Large intestine (tissue), 3 donors: Measurements from ENCODE around the gene CEMP1. TPM values are rescaled to one million over a fixed set of nuclear protein-coding genes. Genes with fewer than 3 reads are reported as not detected.
A peak's percentile ranks its signal among the peaks of the same experiment; 100 is the strongest.

Experiments used
- DNase-seq, 2 donors: peaks; one replicate each; pipeline versions ENCODE4 v3.0.0 to v3.0.0-alpha.2; 2013
- H3K27ac ChIP-seq: one replicate; pipeline ENCODE4 v1.5.1; 2013; ENCODE audit warnings: low read length
- H3K27me3 ChIP-seq: 2 replicates; pipeline ENCODE4 v1.6.1; 2013; ENCODE audit warnings: low read length; ENCODE audit not compliant: control insufficient read depth, insufficient read depth
- H3K36me3 ChIP-seq: 2 replicates; pipeline ENCODE4 v1.6.1; 2013; ENCODE audit warnings: low read length; ENCODE audit not compliant: control insufficient read depth, insufficient read depth
- H3K4me1 ChIP-seq: one replicate; pipeline ENCODE4 v1.6.1; 2013; ENCODE audit warnings: low read length; ENCODE audit not compliant: control insufficient read depth, insufficient read depth
- H3K4me3 ChIP-seq: one replicate; pipeline ENCODE4 v1.5.1; 2013; ENCODE audit warnings: low read length
- H3K9me3 ChIP-seq: one replicate; pipeline ENCODE4 v1.6.1; 2013; ENCODE audit warnings: mild to moderate bottlenecking, low read depth, low read length, moderate library complexity; ENCODE audit not compliant: control insufficient read depth
- WGBS: methylation state at CpG from one replicate; pipeline ENCODE4 v1.1.5; 2013; ENCODE audit warnings: low lambda C conversion rate; ENCODE audit not compliant: insufficient coverage; 5-methylcytosine and 5-hydroxymethylcytosine counted together
- polyA plus RNA-seq: library from polyadenylated mRNA; unstranded; fragments of 120-200 nt; gene quantifications from one replicate; pipeline ENCODE4 v1.2.1, GENCODE V29; 2013

CEMP1 gene
- polyA plus RNA-seq, 1 donor: 16.8 TPM

DNA sequence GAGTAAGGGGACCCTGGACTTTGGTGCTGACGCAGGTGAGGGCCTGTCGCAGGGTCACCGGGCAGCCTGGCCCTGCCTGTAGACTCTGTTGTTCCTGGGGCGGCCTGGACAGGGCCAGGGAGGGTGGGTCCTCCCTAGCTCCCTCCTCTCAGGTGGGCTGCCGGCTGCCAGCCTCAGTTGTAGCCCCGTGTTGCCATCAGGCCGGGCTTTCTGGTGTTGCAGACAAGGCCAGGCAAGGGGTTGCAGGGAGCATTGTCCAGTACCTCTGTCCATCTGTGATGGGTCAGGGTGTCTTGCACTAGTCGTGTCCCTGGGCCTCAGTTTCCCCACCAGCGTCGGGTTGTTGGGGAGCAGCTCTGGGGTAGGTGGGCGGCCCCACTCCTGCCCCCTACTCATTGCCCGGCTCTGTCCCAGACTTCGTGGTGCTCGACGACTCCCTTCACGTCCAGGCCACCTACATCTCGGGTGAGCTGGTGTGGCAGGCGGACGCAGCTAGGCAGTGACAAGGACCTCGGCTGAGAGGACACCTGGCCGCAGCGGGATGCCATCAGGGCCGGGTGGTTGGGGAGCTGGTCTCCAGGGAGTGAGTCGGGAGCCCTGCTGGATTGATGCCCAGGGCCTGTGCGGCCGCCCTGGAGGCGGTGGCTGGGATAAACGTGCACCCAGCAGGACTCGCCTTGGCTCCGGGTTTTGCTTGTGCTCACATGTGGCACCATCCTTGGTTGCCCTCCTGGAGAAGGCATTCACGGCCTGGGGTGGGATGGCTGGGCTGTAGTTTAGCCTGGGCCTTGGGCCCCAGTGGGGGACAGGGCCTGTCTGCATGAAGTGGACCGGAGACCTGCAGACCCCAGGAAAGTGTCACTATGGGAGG is 1.9 kb downstream of the CEMP1 start:
- WGBS: no CpG with 5 or more reads among the region's 32 CpGs
- H3K36me3 ChIP-seq: peaks cover 44% of the 10 kb centered on the region
- DNase-seq: no peak

DNA sequence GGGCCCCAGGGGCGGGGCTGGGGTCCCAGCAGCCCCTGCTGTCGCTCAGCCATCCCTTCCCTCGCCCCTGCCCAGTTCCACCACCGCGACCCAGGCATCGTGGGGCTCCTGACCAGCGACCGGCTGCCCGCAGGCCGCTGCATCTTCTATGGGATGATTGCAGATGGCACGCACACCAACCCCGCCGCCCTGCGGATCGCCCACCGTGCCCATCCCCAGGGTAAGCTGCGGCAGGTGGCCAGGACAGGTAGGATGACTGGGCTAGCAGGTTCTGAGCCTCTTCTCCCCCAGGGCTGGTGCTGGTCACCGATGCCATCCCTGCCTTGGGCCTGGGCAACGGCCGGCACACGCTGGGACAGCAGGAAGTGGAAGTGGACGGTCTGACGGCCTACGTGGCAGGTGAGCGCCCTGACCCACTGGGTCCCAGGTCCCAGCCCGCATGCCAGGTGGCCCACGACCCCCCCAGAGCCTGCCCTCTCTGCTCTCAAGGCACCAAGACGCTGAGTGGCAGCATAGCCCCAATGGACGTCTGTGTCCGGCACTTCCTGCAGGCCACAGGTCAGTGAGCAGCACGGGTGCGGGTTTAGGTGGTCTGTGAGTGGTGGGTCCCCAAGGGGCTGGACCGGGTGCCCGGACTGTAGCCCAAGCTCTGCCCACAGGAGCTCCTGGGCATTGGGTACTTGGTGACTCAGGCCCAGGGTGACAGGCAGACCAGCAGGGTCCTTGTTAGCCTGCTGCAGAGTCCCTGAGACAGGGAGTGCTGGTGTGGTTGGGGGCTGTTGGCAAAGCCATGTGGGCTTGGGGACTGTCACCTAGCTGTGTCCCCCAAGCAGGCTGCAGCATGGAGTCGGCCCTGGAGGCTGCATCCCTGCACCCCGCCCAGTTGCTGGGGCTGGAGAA is 2.8 kb downstream of the CEMP1 start:
- no peak overlapping the region for H3K27ac ChIP-seq
- H3K27me3 ChIP-seq: no peaks in the 10 kb centered on the region
- WGBS: no CpG with 5 or more reads among the region's 36 CpGs
- no peak for DNase-seq
- peaks cover 46% of the 10 kb centered on the region for H3K4me1 ChIP-seq
- H3K4me3 ChIP-seq: no peak overlapping the region
- H3K9me3 ChIP-seq: no peaks in the 10 kb centered on the region
- peaks cover 46% of the 10 kb centered on the region for H3K36me3 ChIP-seq

More for the DNA sequence above, 1.9 kb downstream of the CEMP1 start:
- Histone ChIP-seq H3K27ac (no peak overlapping the region), H3K9me3 (no peaks in the 10 kb centered on the region), H3K4me3 (no peak overlapping the region), H3K27me3 (no peaks in the 10 kb centered on the region), H3K4me1 (peaks cover 38% of the 10 kb centered on the region)

DNA sequence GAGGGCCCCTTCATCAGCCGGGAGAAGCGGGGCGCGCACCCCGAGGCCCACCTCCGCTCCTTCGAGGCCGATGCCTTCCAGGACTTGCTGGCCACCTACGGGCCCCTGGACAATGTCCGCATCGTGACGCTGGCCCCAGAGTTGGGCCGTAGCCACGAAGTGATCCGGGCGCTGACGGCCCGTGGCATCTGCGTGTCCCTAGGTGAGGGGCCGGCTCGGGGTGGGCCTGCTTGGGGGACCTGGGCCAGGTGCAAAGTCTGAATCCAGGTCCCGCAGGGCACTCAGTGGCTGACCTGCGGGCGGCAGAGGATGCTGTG is 3.5 kb downstream of the CEMP1 start:
- Histone ChIP-seq H3K36me3 (peaks cover 51% of the 10 kb centered on the region), H3K9me3 (no peaks in the 10 kb centered on the region), H3K4me1 (peaks cover 52% of the 10 kb centered on the region), H3K27me3 (no peaks in the 10 kb centered on the region), H3K4me3 (no peak overlapping the region), H3K27ac (no peak overlapping the region)
- no peak for DNase-seq
- no CpG with 5 or more reads among the region's 24 CpGs for WGBS

DNA sequence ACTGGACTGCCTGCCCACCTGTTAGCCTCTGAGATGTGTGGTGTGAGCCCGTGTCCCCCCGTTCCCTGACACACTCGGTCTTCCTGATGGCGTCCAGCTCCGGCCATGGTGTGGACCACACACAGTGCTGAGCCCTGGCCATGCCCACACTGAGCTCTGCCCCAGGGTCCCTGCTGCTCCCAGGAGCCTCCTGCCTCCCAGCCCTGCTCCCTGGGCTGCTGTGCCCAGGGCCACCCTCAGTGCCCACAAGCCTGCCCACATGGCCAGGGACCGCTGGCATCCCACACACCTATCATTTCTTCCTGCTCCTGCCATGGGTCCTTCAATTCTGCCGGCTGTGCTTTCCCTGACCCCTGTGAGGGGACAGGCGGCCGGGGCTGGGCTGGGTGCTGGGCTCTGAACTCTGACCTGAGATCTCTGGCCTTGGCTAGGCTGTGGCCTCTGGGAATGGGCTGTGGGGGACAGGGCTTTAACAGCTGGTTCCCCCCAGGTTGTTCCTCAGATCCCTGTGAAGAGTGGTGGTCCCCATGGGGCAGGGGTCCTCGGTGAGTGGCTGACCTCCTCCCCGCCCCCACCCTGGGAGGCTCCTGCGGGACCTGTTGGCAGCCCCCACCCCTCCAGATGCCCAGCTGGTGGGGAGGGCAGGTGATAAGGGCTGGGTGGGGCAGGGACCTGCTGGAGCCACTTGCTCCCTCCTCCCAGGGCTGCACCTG is 4.0 kb downstream of the CEMP1 start:
- H3K27ac ChIP-seq: no peak overlapping the region
- H3K4me3 ChIP-seq: no peak overlapping the region
- no peaks in the 10 kb centered on the region for H3K27me3 ChIP-seq
- peaks cover 53% of the 10 kb centered on the region for H3K4me1 ChIP-seq
- H3K9me3 ChIP-seq: no peaks in the 10 kb centered on the region
- no peak for DNase-seq
- no CpG with 5 or more reads among the region's 12 CpGs for WGBS
- H3K36me3 ChIP-seq: peaks cover 52% of the 10 kb centered on the region

DNA sequence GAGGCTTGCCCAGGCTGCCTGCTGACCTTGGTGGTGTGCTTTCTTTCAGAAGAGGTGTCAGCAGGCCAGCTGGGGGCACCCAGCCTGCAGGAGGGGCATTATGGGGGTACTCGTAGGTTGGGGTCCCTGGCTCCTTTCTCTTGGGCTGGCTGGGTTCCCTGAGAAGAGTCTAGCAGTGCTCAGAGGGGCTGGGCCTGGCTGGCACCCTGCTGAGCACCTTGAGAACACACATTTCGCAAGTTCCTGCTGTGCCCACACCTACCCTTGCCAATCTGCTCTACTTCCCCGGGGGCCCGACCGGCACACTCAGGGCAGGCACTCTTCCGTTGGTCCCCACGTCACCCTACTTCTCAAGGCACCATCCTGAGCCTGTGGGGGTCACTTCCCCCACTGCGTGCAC is 5.1 kb downstream of the CEMP1 start:
- H3K9me3 ChIP-seq: no peaks in the 10 kb centered on the region
- no CpG with 5 or more reads among the region's 8 CpGs for WGBS
- peaks cover 54% of the 10 kb centered on the region for H3K4me1 ChIP-seq
- H3K4me3 ChIP-seq: no peak overlapping the region
- H3K27ac ChIP-seq: peak overlapping the region; percentile 25
- DNase-seq: no peak
- no peaks in the 10 kb centered on the region for H3K27me3 ChIP-seq
- peaks cover 55% of the 10 kb centered on the region for H3K36me3 ChIP-seq

DNA sequence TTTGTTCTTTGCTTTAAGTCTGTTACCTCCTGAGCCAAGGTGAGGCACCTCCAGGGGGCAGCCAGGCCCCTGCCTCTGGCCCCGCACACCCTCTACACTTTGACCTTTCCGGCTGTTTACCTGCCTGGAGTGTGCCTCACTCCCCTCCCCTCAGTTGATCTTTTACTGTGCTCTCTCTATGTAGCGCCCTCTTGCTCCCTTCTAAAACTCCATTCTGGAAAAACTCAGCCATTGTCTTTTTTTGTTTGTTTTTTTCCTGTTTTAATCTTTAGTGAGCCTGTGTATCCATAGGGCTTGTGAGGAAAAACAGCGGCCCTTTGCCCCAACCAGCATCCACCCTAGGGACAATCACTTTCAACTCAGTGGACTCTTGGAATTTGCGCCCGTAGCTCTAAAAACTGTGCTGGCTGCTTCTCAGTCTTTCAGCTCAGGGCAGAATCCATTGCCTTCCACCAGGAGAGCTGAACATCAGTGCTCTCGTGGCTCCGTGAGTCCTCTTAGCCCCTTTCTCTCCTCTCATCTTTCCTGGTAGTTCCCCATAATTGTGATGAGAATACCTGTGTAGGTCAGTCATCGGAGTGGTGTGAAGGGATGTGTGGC is 6.8 kb downstream of the CEMP1 start:
- H3K9me3 ChIP-seq: peaks cover 1% of the 10 kb centered on the region
- H3K4me3 ChIP-seq: peak overlapping the region; percentile 5
- peaks cover 55% of the 10 kb centered on the region for H3K4me1 ChIP-seq
- peak; percentile 65 to 88 for DNase-seq
- 42% methylated on average over 3 of the region's 9 CpGs for WGBS
- no peaks in the 10 kb centered on the region for H3K27me3 ChIP-seq
- peaks cover 47% of the 10 kb centered on the region for H3K36me3 ChIP-seq
- peak overlapping the region; percentile 77 for H3K27ac ChIP-seq

DNA sequence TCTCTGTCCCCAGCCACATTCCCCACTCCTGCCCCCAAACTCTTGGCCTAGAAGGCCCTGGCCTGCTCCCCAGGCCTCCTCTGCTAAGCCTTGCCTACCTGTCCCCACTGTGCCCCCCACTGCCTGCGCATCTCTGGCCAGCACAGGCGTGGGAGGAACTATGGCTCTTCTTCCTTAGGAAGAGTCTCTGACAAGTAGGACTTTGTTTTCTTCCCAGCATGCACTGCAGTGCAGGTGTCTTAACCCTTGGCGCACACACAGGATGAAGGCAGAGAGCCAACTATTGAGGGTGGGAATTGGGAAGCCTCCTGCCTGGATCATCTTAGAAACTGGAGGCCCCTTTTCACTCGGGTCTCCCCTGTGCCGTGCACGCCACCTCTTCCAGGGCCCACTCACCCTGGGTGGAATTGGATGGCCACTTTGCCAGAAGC is 7.4 kb downstream of the CEMP1 start:
- Histone ChIP-seq H3K4me3 (peak overlapping the region; percentile 5), H3K36me3 (peaks cover 47% of the 10 kb centered on the region), H3K9me3 (peaks cover 6% of the 10 kb centered on the region), H3K4me1 (peaks cover 60% of the 10 kb centered on the region), H3K27ac (peak overlapping the region; percentile 77), H3K27me3 (no peaks in the 10 kb centered on the region)
- WGBS: no CpG with 5 or more reads among the region's 6 CpGs
- peak; percentile 68 to 82 for DNase-seq

DNA sequence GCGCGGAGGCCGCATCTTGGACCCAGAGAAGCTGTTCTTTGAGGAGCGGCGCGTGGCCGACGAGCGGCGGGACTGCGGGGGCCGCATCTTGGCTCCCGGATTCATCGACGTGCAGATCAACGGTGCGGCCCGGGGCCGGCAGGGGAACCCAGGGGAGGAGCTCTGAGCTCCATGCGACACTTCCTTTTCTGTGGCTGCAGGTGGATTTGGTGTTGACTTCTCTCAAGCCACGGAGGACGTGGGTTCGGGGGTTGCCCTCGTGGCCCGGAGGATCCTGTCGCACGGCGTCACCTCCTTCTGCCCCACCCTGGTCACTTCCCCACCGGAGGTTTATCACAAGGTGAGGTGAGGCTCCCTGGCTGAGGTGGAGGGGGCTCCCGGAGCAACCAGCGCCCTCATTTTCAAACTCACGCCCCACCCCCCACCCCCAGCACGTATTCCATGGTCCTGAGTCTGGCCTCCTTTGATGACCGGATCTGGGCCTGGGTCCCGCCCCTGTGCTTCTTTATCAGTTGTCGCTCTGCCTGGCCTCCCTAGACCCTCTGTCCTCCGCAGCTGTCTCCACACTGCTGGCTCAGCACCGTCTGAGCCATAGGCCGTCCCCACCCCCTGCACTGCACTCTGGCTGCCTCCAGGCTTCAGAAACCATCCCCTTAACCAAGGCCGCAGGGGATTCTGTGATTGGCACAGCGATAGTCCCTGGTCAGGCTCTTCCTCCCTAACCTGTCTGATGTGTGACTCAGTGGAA is 10.2 kb downstream of the CEMP1 start:
- H3K27ac ChIP-seq: peak overlapping the region; percentile 89
- H3K36me3 ChIP-seq: peaks cover 36% of the 10 kb centered on the region

DNA sequence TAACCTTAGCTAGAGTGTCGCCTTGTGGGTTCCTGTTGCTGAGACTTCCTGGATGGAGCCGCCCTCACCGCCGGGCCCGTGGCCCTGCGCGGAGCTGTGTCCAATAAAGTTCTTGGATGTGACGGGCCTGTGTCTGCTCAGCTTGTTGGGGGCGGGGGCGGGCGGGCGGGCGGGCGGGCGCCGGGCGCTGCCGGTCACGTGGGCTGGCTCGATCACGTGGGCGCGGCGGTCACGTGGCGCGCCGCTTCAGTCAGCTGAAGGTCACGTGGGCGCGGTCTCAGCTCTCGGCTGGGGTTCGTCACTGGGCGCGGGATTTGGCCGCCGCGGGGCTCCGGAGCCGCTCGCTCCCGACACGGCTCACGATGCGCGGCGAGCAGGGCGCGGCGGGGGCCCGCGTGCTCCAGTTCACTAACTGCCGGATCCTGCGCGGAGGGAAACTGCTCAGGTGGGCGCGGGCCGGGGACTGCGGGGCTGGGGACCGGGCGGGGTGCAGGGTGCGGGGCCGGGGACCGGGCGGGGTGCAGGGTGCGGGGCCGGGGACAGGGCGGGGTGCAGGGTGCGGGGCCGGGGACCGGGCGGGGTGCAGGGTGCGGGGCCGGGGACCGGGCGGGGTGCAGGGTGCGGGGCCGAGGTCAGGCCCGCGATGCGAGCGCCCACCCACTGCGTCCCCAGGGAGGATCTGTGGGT is 11.0 kb downstream of the CEMP1 start, which contains the start of gene AMDHD2:
Gene AMDHD2, plus strand, starts transcription at position 275 of the 687 bp plus-strand sequence. Its CDS starts 88 bp downstream, at position 363.
- H3K27me3 ChIP-seq: no peaks in the 10 kb centered on the region
- no CpG with 5 or more reads among the region's 83 CpGs for WGBS
- peaks cover 34% of the 10 kb centered on the region for H3K36me3 ChIP-seq
- peaks cover 6% of the 10 kb centered on the region for H3K9me3 ChIP-seq
- H3K27ac ChIP-seq: peak within 1 kb of the TSS; percentile 89
- DNase-seq: peak; percentile 90 to 92
- peaks cover 69% of the 10 kb centered on the region for H3K4me1 ChIP-seq
- peak within 1 kb of the TSS; percentile 79 for H3K4me3 ChIP-seq

More for the DNA sequence above, 10.2 kb downstream of the CEMP1 start:
- H3K9me3 ChIP-seq: peaks cover 6% of the 10 kb centered on the region
- peak; percentile 58 to 76 for DNase-seq
- H3K4me3 ChIP-seq: peak overlapping the region; percentile 79
- H3K27me3 ChIP-seq: no peaks in the 10 kb centered on the region
- no CpG with 5 or more reads among the region's 41 CpGs for whole genome bisulfite sequencing
- peaks cover 67% of the 10 kb centered on the region for H3K4me1 ChIP-seq
